Measurements from ENCODE around the gene ID1. TPM values are rescaled to one million over a fixed set of nuclear protein-coding genes. Genes with fewer than 3 reads are reported as not detected.

ID1 gene
- total RNA-seq (2014; rRNA removed; shearing (Covaris generic)), result 125 and 149 TPM in 2 replicates
- polyA plus RNA-seq (2014; cell fraction: nucleus; rRNA removed), result 611 and 614 TPM in 2 replicates

- peak; percentile 97 for DNase-seq (ENCODE audit: extremely low read depth, low read depth)
Observed at GRCh38 chr20:31605031-31605901, at the start of gene ID1. Gene ID1, plus strand, starts transcription at chr20:31605289. Its CDS starts 99 bp downstream, at chr20:31605388.

GRCh38 chr20:31559704-31560093 is 45.4 kb upstream of the ID1 start:
- no peak for DNase-seq (ENCODE audit: extremely low read depth, low read depth)

DNA sequence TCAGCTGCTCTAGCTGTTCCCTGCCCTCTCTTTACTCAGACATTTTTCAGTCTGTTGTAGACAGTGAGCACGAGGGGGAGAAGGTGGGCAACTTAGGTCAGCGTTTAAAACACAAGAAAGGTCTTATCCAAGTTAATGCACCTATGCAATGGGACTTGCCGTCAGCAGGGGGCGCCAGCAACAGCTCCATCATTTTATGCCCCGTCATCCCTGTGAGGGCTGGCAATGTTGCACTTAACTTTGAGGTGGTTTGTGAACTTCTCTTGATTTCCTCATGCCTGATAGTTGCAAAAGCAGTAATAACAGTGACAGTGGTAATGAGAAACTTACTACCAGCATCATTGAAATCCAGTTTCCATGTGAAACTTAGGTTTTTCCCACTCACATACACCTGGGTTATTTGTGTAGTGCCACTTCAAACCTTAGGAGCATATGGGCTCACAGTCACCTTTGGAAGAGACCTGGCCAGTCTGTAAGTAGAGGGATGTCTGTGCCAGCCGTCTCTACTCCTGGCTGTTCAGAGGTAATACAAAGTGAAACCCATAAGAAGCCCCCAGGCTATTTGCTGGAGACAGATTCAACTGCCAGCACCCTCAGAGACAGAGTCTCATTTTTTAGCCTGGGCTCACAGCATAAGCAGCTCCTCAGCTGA is 44.9 kb upstream of the ID1 start:
- peak; percentile 88 for DNase-seq (ENCODE audit: extremely low read depth, low read depth)

- peak; percentile 89 for DNase-seq (ENCODE audit: extremely low read depth, low read depth)
Observed at GRCh38 chr20:31560746-31561598, 44.1 kb upstream of the ID1 start.

GRCh38 chr20:31562241-31562640 is 42.8 kb upstream of the ID1 start:
- DNase-seq (ENCODE audit: extremely low read depth, low read depth), result no peak

GRCh38 chr20:31564284-31564683 is 40.8 kb upstream of the ID1 start:
- no peak for DNase-seq (ENCODE audit: extremely low read depth, low read depth)

- no peak for DNase-seq (ENCODE audit: extremely low read depth, low read depth)
Observed at GRCh38 chr20:31565699-31566318, 39.3 kb upstream of the ID1 start.

DNA sequence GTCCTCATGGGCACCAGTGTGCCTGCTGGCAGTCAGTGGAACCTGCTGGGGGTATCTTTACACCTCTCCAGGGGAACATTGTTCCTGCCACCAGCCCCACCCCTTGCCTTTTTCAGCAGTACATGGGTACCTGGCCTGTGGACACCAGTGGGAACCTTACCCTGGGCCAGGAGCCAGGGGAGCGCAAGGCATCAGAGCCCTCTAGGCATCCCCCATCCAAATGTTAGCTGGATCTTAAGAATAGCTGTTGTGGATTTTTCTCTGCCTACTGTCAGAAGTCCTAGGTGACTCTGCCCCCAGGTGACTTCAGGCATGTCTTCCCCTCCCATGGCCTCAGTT is 38.8 kb upstream of the ID1 start:
- DNase-seq (ENCODE audit: extremely low read depth, low read depth), result no peak

- no peak for DNase-seq (ENCODE audit: extremely low read depth, low read depth)
Observed at GRCh38 chr20:31566658-31567379, 38.3 kb upstream of the ID1 start.

DNA sequence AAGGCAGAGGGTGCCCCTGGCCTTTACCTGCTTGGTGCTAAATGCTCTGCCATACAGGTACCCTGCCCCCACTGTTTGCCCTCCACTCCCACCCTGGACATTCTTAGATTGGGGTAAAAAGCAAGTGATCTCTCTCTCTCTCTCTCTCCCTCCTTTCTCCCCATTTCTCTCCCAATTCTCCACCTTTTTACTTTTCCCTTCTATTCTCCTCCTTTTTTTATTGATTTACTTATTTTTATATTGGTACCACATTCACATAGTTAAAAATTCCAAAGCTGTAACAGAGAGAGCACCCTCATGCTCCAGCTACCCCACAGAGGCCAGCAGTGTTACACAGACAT is 37.7 kb upstream of the ID1 start:
- no peak for DNase-seq (ENCODE audit: extremely low read depth, low read depth)

DNA sequence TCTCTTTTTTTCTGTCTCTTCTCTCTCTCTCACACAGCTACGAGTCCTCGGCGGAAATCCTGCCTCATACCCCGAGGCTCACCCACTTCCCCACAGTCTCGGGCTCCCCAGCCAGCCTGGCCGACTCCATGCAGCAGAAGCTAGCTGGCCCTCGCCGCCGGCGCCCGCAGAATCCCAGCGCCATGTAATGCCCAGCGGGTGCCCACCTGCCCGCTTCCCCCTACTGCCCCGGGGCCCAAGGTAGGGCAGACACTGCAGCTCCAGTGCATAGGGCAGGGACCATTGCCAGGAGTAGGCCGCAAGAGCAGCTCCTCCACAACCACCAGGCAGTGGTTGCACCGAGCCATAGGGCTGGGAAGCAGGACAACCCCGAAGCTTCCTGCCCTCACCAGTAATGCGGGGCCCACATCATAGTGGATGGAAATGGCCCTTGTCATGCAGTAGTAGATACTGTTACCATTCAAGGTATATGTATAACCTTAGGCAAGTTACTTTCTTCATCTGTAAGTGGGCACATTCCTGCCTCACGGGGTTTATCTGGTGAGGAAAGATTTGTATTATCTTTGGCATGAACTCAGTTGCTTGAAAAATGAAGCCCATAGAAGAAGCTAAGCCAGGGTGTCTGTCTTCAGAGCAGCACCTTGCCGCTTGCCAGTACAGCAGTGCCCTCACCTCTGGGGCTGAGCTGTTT is 36.9 kb upstream of the ID1 start:
- no peak for DNase-seq (ENCODE audit: extremely low read depth, low read depth)

DNA sequence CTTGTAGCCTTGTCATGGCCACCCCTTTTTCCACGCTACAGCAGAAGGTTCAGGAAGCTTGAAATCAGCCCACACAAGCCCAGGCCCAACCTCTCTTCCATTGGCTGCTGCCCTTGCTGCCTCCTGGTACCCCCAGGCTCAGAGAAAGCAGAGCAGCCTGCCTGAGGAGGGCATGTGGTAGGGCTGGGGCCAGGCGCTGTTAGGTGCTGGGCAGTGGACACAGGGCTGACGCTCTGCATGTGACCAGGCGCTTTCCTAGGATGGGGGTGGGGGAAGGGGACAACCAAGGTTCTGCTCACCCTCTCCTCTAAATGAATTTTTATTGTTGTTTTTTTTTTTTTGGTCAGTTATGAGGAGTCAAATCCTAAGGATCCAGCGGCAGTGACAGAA is 36.3 kb upstream of the ID1 start:
- no peak for DNase-seq (ENCODE audit: extremely low read depth, low read depth)

DNA sequence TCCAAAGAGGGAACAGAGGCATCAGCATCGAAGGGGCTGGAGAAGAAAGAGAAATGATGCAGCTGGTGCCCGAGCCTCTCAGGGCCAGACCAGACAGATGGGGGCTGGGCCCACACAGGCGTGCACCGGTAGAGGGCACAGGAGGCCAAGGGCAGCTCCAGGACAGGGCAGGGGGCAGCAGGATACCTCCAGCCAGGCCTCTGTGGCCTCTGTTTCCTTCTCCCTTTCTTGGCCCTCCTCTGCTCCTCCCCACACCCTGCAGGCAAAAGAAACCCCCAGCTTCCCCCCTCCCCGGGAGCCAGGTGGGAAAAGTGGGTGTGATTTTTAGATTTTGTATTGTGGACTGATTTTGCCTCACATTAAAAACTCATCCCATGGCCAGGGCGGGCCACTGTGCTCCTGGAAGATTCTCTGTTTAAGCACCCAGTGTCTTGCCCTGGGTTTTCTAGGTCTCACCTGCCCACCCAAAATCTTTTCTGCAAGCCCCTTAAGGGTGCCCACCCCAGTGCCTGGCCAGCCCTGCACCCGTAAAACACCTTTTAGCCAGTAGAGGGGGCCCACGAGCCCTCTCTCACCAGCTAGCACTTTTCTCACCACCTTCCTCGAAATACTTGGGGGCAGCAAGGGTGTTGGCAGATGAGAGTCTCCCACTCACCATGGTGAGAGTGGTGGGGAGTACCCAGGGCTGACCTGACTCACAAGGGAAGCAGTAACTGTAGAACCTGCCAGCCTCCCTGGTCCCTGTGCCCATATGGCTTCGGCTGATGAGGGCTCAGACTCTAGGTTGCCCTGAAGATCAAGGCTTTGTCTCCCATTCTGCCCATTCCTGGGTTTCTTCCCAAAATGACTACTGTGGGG is 35.7 kb upstream of the ID1 start:
- DNase-seq (ENCODE audit: extremely low read depth, low read depth), result peak; percentile 44

DNA sequence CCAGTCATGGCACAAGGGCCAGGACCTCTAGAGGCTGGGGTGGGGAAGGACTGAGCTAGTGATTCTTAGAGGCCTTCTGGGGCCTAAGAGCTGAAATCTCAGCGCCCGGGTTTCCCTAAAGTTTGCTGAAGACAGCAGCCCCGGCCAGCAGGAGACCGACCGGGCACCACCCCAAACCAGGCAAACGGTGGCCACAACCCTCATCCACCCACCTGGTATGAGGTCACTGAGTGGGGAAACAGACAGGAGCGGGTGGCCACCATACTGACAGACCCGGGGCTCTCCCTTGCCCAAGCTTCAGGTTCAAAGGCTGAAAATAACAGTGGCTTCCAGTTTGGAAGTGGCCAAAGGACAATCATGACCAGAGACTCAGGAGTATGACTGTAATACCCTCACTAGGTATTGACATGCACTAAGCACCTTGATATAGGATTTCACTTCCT is 35.0 kb upstream of the ID1 start:
- DNase-seq (ENCODE audit: extremely low read depth, low read depth), result no peak

GRCh38 chr20:31570735-31571617 is 34.1 kb upstream of the ID1 start:
- no peak for DNase-seq (ENCODE audit: extremely low read depth, low read depth)

DNA sequence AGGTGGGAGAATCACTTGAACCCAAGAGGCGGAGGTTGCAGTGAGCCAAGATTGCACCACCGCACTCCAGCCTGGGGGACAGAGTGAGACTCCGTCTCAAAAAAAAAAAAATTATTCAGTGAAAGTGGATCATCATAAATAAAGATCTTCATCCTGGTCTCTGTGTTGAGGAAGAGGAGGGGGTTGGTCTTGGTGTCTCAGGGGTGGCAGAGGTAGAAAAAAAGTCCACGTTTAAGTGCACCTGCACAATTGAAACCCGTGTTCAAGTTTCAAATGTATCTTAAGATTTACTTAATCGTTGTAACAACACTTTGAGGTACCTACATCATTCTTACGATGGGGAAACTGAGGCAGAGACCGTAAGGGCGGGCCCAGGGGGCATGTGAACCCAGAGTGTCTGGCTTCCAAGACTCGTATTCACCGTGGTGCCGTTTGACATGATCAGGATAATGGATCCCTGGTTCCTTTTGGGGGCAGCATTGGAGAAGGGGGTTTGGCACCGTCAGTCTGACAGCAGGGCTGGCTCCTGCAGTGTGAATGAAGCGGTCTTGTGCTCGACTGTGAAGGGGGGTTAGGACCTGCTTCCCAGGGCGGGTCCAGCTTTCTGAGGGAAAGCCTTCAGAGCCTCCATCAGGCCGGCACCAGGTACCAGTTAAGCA is 32.9 kb upstream of the ID1 start:
- DNase-seq (ENCODE audit: extremely low read depth, low read depth), result no peak
